Mesenchymal stem cell (in vitro differentiated cells and primary cell): Measurements from ENCODE around the gene TM9SF2.

Source experiments
- DNase-seq: peaks from one replicate; pipeline ENCODE4 v3.0.0-alpha.2; 2013
- H2AFZ ChIP-seq: one replicate; pipeline ENCODE4 v1.6.1; 2013; ENCODE audit warnings: low read depth, mild to moderate bottlenecking, control low read depth, inconsistent platforms, low read length, moderate library complexity
- H2AK5ac ChIP-seq: 2 replicates; pipeline ENCODE4 v1.6.1; 2013; ENCODE audit warnings: low read length, moderate library complexity, mild to moderate bottlenecking, inconsistent platforms; ENCODE audit not compliant: severe bottlenecking
- H2BK120ac ChIP-seq: one replicate; pipeline ENCODE4 v1.6.1; 2013; ENCODE audit warnings: low read depth, mild to moderate bottlenecking, inconsistent platforms, low read length, moderate library complexity
- H2BK12ac ChIP-seq, 2 experiments: one replicate each; pipeline ENCODE4 v1.6.1; 2013; ENCODE audit warnings: inconsistent platforms in 2 of 2, low read length in 2 of 2, mild to moderate bottlenecking in 2 of 2, moderate library complexity in 2 of 2, control low read depth in 1 of 2
- H2BK15ac ChIP-seq: one replicate; pipeline ENCODE4 v1.6.1; 2013; ENCODE audit warnings: mild to moderate bottlenecking, low read depth, inconsistent platforms; ENCODE audit not compliant: poor library complexity, severe bottlenecking
- H2BK5ac ChIP-seq: 2 replicates; pipeline ENCODE4 v1.6.1; 2013; ENCODE audit warnings: low read depth, mild to moderate bottlenecking, low read length, control low read depth, inconsistent platforms; ENCODE audit not compliant: poor library complexity, severe bottlenecking
- H3K14ac ChIP-seq, 2 experiments: one replicate each; pipeline ENCODE4 v1.6.1; 2013; ENCODE audit warnings: inconsistent platforms in 2 of 2, low read length in 2 of 2, control low read depth in 1 of 2, mild to moderate bottlenecking in 1 of 2, moderate library complexity in 1 of 2
- H3K18ac ChIP-seq, 2 experiments: one replicate each; pipeline ENCODE4 v1.6.1; 2013; ENCODE audit warnings: inconsistent platforms in 2 of 2, low read length in 2 of 2, control low read depth in 1 of 2, low read depth in 1 of 2, mild to moderate bottlenecking in 1 of 2
- H3K23ac ChIP-seq, 2 experiments: one replicate each; pipeline ENCODE4 v1.6.1; 2013; ENCODE audit warnings: inconsistent platforms in 2 of 2, low read length in 2 of 2, mild to moderate bottlenecking in 2 of 2, moderate library complexity in 2 of 2, control low read depth in 1 of 2
- H3K27ac ChIP-seq: 2 replicates; pipeline ENCODE4 v1.5.1; 2013; ENCODE audit warnings: mild to moderate bottlenecking, moderate library complexity, low read length, control low read depth, inconsistent platforms; ENCODE audit not compliant: poor library complexity, severe bottlenecking
- H3K27me3 ChIP-seq, 2 experiments: 2 replicates each; pipeline versions ENCODE4 v1.6.1 to v1.7.0; 2013; ENCODE audit warnings: low read length in 2 of 2, mild to moderate bottlenecking in 2 of 2, moderate library complexity in 2 of 2, control low read depth in 1 of 2, inconsistent platforms in 1 of 2; ENCODE audit not compliant: control insufficient read depth in 1 of 2, insufficient read depth in 1 of 2
- H3K36me3 ChIP-seq, 2 experiments: 2 replicates each; pipeline versions ENCODE4 v1.6.1 to v1.7.0; 2013; ENCODE audit warnings: low read length in 2 of 2, control low read depth in 1 of 2, inconsistent platforms in 1 of 2, low read depth in 1 of 2, mild to moderate bottlenecking in 1 of 2; ENCODE audit not compliant: insufficient read depth in 2 of 2, control insufficient read depth in 1 of 2
- H3K4ac ChIP-seq, 2 experiments: one replicate each; pipeline ENCODE4 v1.6.1; 2013; ENCODE audit warnings: inconsistent platforms in 2 of 2, low read length in 2 of 2, mild to moderate bottlenecking in 2 of 2, moderate library complexity in 2 of 2, control low read depth in 1 of 2, low read depth in 1 of 2
- H3K4me1 ChIP-seq: 2 replicates; pipeline ENCODE4 v1.6.1; 2013; ENCODE audit warnings: low read depth, low read length, control low read depth; ENCODE audit not compliant: control insufficient read depth, insufficient read depth
- H3K4me2 ChIP-seq: 2 replicates; pipeline ENCODE4 v1.6.1; 2013; ENCODE audit warnings: low read length, mild to moderate bottlenecking, inconsistent platforms; ENCODE audit not compliant: poor library complexity, severe bottlenecking
- H3K4me3 ChIP-seq, 2 experiments: 2 replicates each; pipeline versions ENCODE4 v1.5.1 to v1.7.0; 2013; ENCODE audit warnings: low read length in 2 of 2, mild to moderate bottlenecking in 2 of 2, control low read depth in 1 of 2, low read depth in 1 of 2; ENCODE audit not compliant: insufficient read depth in 1 of 2
- H3K79me1 ChIP-seq: replicated peaks from 2 replicates; pipeline ENCODE4 v1.6.1; 2013; ENCODE audit warnings: mild to moderate bottlenecking, control low read depth, low read length, inconsistent platforms; ENCODE audit not compliant: poor library complexity, severe bottlenecking
- H3K9ac ChIP-seq: 2 replicates; pipeline ENCODE4 v1.7.0; 2013; ENCODE audit warnings: mild to moderate bottlenecking, low read length, moderate library complexity
- H3K9me3 ChIP-seq: 2 replicates; pipeline ENCODE4 v1.7.0; 2013; ENCODE audit warnings: mild to moderate bottlenecking, low read length; ENCODE audit not compliant: control insufficient read depth
- H4K8ac ChIP-seq: one replicate; pipeline ENCODE4 v1.6.1; 2013; ENCODE audit warnings: inconsistent platforms, mild to moderate bottlenecking, low read length, moderate library complexity
- H4K91ac ChIP-seq: one replicate; pipeline ENCODE4 v1.6.1; 2013; ENCODE audit warnings: mild to moderate bottlenecking, low read length, inconsistent platforms
- WGBS: methylation state at CpG from one replicate; pipeline ENCODE4 v1.1.7; 2013; ENCODE audit warnings: mixed read lengths; 5-methylcytosine and 5-hydroxymethylcytosine counted together

Gene TM9SF2

DNA sequence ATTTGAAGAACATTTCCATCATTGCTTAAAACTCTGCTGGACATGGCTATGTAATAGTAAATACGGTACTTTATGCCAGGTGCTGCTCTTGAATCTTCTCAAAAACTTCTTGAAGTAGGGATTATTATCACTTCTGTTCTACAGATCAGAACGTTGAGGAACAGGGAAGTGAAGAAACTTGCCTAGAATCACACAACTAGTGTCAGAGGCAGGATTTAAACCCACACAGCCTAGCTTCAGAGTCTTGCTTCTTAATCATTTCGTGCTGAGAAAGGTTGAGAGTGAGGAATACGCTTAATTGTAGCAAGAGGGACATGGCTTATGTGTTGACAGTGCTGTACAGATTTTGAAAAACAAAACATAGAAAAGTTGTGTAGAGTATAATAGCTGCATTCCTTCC, 13.5 kb downstream of the TM9SF2 start:
- Histone ChIP-seq H2BK15ac (no peak overlapping the region), H2AK5ac (no peak overlapping the region), H2BK12ac (no peak overlapping the region), H4K91ac (no peak overlapping the region), H4K8ac (no peak overlapping the region), H3K27me3 (no peaks in the 10 kb centered on the region), H3K14ac (no peak overlapping the region), H2AFZ (no peak overlapping the region), H2BK5ac (no peak overlapping the region), H3K36me3 (peaks cover 8 to 26% of the 10 kb centered on the region in 2 experiments), H3K9ac (no peak overlapping the region), H3K27ac (no peak overlapping the region), H2BK120ac (no peak overlapping the region), H3K18ac (no peak overlapping the region), H3K4me2 (no peak overlapping the region), H3K79me1 (peaks cover 15% of the 10 kb centered on the region), H3K23ac (no peak overlapping the region), H3K9me3 (no peaks in the 10 kb centered on the region), H3K4ac (no peak overlapping the region), H3K4me1 (no peaks in the 10 kb centered on the region), H3K4me3 (no peak overlapping the region)
- 92% methylated on average over 3 of the region's 4 CpGs for WGBS
- no peak for DNase-seq

GRCh38 chr13:99516153-99516929, 15.1 kb downstream of the TM9SF2 start:
- H3K4me3 ChIP-seq, result no peak overlapping the region

DNA sequence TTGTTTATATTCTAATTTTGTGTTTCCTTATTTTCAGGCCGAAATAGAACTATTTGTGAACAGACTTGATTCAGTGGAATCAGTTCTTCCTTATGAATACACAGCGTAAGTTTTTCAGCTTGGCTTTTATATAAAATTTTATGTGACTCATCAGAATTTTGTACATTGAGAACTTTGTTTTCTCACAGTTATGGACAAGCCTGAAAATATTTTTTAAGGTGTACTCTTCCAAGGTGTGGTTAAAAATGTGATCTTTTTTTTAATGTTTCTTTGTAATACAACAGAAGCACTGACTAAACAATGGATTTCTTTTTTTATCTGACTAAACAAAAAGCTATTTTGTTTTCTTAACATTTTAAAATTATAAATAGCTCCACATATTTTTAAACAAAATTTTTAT, 16.3 kb downstream of the TM9SF2 start:
- no peak overlapping the region for H3K9ac ChIP-seq
- no peak overlapping the region for H2BK15ac ChIP-seq
- H3K79me1 ChIP-seq, result peaks cover 26% of the 10 kb centered on the region
- H2AK5ac ChIP-seq, result no peak overlapping the region
- no peaks in the 10 kb centered on the region for H3K27me3 ChIP-seq
- H2AFZ ChIP-seq, result no peak overlapping the region
- no peak overlapping the region for H3K23ac ChIP-seq
- no peak overlapping the region for H4K8ac ChIP-seq
- 100% methylated on average over 1 of the region's 2 CpGs for WGBS
- no peak overlapping the region for H3K18ac ChIP-seq
- no peak overlapping the region for H3K27ac ChIP-seq
- H3K4ac ChIP-seq, result no peak overlapping the region
- peaks cover 22 to 50% of the 10 kb centered on the region in 2 experiments for H3K36me3 ChIP-seq
- H2BK120ac ChIP-seq, result no peak overlapping the region
- H2BK5ac ChIP-seq, result no peak overlapping the region
- no peak overlapping the region for H3K4me2 ChIP-seq
- no peak for DNase-seq
- H4K91ac ChIP-seq, result no peak overlapping the region
- no peaks in the 10 kb centered on the region for H3K4me1 ChIP-seq
- H3K9me3 ChIP-seq, result no peaks in the 10 kb centered on the region
- H3K4me3 ChIP-seq, result no peak overlapping the region
- no peak overlapping the region for H2BK12ac ChIP-seq
- H3K14ac ChIP-seq, result no peak overlapping the region

More at GRCh38 chr13:99516153-99516929, 15.1 kb downstream of the TM9SF2 start:
- H3K36me3 ChIP-seq, result peaks cover 14 to 37% of the 10 kb centered on the region in 2 experiments
- no peak overlapping the region for H3K14ac ChIP-seq
- H3K18ac ChIP-seq, result no peak overlapping the region
- H2AFZ ChIP-seq, result no peak overlapping the region
- no peak overlapping the region for H2BK12ac ChIP-seq
- no peak overlapping the region for H4K91ac ChIP-seq
- H3K27ac ChIP-seq, result no peak overlapping the region
- no peak overlapping the region for H4K8ac ChIP-seq
- H3K4ac ChIP-seq, result no peak overlapping the region
- H2BK120ac ChIP-seq, result no peak overlapping the region
- H3K79me1 ChIP-seq, result peaks cover 18% of the 10 kb centered on the region
- WGBS, result over 99% methylated on average over 5 of the region's 5 CpGs
- DNase-seq, result no peak
- no peak overlapping the region for H3K4me2 ChIP-seq
- H3K23ac ChIP-seq, result no peak overlapping the region
- no peaks in the 10 kb centered on the region for H3K27me3 ChIP-seq
- no peaks in the 10 kb centered on the region for H3K4me1 ChIP-seq
- H3K9me3 ChIP-seq, result no peaks in the 10 kb centered on the region
- no peak overlapping the region for H2BK5ac ChIP-seq
- H2BK15ac ChIP-seq, result no peak overlapping the region
- H3K9ac ChIP-seq, result no peak overlapping the region
- H2AK5ac ChIP-seq, result no peak overlapping the region

DNA sequence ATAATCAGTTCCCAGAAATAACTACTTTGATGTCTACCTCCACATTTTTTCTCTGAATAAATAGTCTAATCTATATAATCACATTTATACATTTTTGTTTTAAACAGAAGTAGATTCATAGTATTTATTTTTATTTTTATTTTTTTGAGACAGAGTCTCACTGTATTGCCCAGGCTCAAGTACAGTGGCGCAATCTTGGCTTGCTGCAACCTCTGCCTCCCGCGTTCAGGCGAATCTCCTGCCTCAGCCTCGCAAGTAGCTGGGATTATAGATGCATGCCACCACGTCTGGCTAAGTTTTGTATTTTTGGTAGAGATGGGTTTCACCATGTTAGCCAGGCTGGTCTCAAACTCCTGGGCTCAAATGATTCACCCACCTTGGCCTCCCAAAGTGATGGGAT, 16.7 kb downstream of the TM9SF2 start:
- Histone ChIP-seq H3K18ac (no peak overlapping the region), H3K23ac (no peak overlapping the region), H2AK5ac (no peak overlapping the region), H3K4me2 (no peak overlapping the region), H3K14ac (no peak overlapping the region), H2BK15ac (no peak overlapping the region), H3K27me3 (no peaks in the 10 kb centered on the region), H2BK5ac (no peak overlapping the region), H3K9ac (no peak overlapping the region), H4K8ac (no peak overlapping the region), H3K27ac (no peak overlapping the region), H4K91ac (no peak overlapping the region), H3K4ac (no peak overlapping the region), H3K4me3 (no peak overlapping the region), H2BK120ac (no peak overlapping the region), H2BK12ac (no peak overlapping the region), H2AFZ (no peak overlapping the region), H3K4me1 (no peaks in the 10 kb centered on the region), H3K79me1 (peaks cover 27% of the 10 kb centered on the region), H3K9me3 (no peaks in the 10 kb centered on the region), H3K36me3 (peaks cover 23 to 54% of the 10 kb centered on the region in 2 experiments)
- no peak for DNase-seq
- 97% methylated on average over 6 of the region's 6 CpGs for WGBS
